H9 (cell line): ENCODE results near the gene TTC39C. TPM values are rescaled to one million over a fixed set of nuclear protein-coding genes. Genes with fewer than 3 reads are reported as not detected.

Source experiments
- DNase-seq: peaks from one replicate; pipeline ENCODE4 v3.0.0-alpha.2; 2017
- H2AFZ ChIP-seq: one replicate; pipeline ENCODE4 v1.6.1; 2013; ENCODE audit warnings: mild to moderate bottlenecking, low read length, control low read depth, moderate library complexity
- H2AK5ac ChIP-seq: 2 replicates; pipeline ENCODE4 v1.6.1; 2013; ENCODE audit warnings: low read length, control low read depth, mixed read lengths; ENCODE audit not compliant: insufficient read length
- H2BK120ac ChIP-seq: one replicate; pipeline ENCODE4 v1.6.1; 2013; ENCODE audit warnings: low read depth, mild to moderate bottlenecking, low read length, control low read depth, inconsistent platforms; ENCODE audit not compliant: poor library complexity, severe bottlenecking
- H2BK12ac ChIP-seq: 2 replicates; pipeline ENCODE4 v1.6.1; 2013; ENCODE audit warnings: low read length, control low read depth, mixed read lengths, low read depth; ENCODE audit not compliant: insufficient read length
- H2BK15ac ChIP-seq: 2 replicates; pipeline ENCODE4 v1.6.1; 2013; ENCODE audit warnings: low read depth, low read length, control low read depth
- H2BK20ac ChIP-seq: one replicate; pipeline ENCODE4 v1.6.1; 2013; ENCODE audit warnings: low read depth, mild to moderate bottlenecking, low read length, control low read depth, inconsistent platforms; ENCODE audit not compliant: poor library complexity, severe bottlenecking
- H2BK5ac ChIP-seq: 2 replicates; pipeline ENCODE4 v1.6.1; 2013; ENCODE audit warnings: low read length, control low read depth, mixed read lengths; ENCODE audit not compliant: insufficient read length
- H3K14ac ChIP-seq: 2 replicates; pipeline ENCODE4 v1.6.1; 2013; ENCODE audit warnings: low read length, control low read depth; ENCODE audit not compliant: insufficient read depth
- H3K18ac ChIP-seq: 2 replicates; pipeline ENCODE4 v1.6.1; 2013; ENCODE audit warnings: low read depth, mild to moderate bottlenecking, mixed read lengths, low read length, control low read depth; ENCODE audit not compliant: insufficient read length
- H3K23ac ChIP-seq: 2 replicates; pipeline ENCODE4 v1.6.1; 2013; ENCODE audit warnings: low read length, control low read depth, mixed read lengths, low read depth; ENCODE audit not compliant: insufficient read length
- H3K23me2 ChIP-seq: 2 replicates; pipeline ENCODE4 v1.6.1; 2013; ENCODE audit warnings: low read depth, mild to moderate bottlenecking, mixed read lengths, low read length, control low read depth; ENCODE audit not compliant: insufficient read length, poor library complexity, severe bottlenecking
- H3K27ac ChIP-seq: 2 replicates; pipeline ENCODE4 v1.5.1; 2013; ENCODE audit warnings: low read length, control low read depth, mixed read lengths, low read depth; ENCODE audit not compliant: insufficient read length
- H3K27me3 ChIP-seq: 2 replicates; pipeline ENCODE4 v1.6.1; 2013; ENCODE audit warnings: low read length, control low read depth, inconsistent platforms; ENCODE audit not compliant: insufficient read depth
- H3K4ac ChIP-seq: 2 replicates; pipeline ENCODE4 v1.6.1; 2013; ENCODE audit warnings: low read depth, mild to moderate bottlenecking, control low read depth, inconsistent platforms, low read length, moderate library complexity
- H3K4me1 ChIP-seq: 2 replicates; pipeline ENCODE4 v1.6.1; 2013; ENCODE audit warnings: low read length, control low read depth, inconsistent platforms; ENCODE audit not compliant: insufficient read depth
- H3K4me2 ChIP-seq: 2 replicates; pipeline ENCODE4 v1.6.1; 2013; ENCODE audit warnings: low read length, control low read depth, mixed read lengths; ENCODE audit not compliant: insufficient read length, insufficient read depth
- H3K56ac ChIP-seq: 2 replicates; pipeline ENCODE4 v1.6.1; 2013; ENCODE audit warnings: low read depth, mild to moderate bottlenecking, mixed read lengths, low read length, control low read depth; ENCODE audit not compliant: insufficient read length
- H3K79me1 ChIP-seq: 2 replicates; pipeline ENCODE4 v1.6.1; 2013; ENCODE audit warnings: low read depth, mild to moderate bottlenecking, moderate library complexity, low read length, control low read depth, inconsistent platforms; ENCODE audit not compliant: insufficient read depth, poor library complexity, severe bottlenecking
- H3K79me2 ChIP-seq: 2 replicates; pipeline ENCODE4 v1.6.1; 2013; ENCODE audit warnings: low read length, control low read depth, inconsistent platforms; ENCODE audit not compliant: insufficient read depth
- H3K9ac ChIP-seq: 2 replicates; pipeline ENCODE4 v1.6.1; 2013; ENCODE audit warnings: low read length, control low read depth, mixed read lengths; ENCODE audit not compliant: insufficient read length; ENCODE audit errors: extremely low read depth
- H3K9me3 ChIP-seq: one replicate; pipeline ENCODE4 v1.6.1; 2013; ENCODE audit warnings: low read depth, low read length, inconsistent platforms; ENCODE audit not compliant: control insufficient read depth
- H3T11ph ChIP-seq: one replicate; pipeline ENCODE4 v1.6.1; 2013; ENCODE audit warnings: mild to moderate bottlenecking, low read length, control low read depth, inconsistent platforms
- H4K20me1 ChIP-seq: one replicate; pipeline ENCODE4 v1.6.1; 2013; ENCODE audit not compliant: control insufficient read depth, insufficient read length, insufficient read depth
- H4K5ac ChIP-seq: 2 replicates; pipeline ENCODE4 v1.6.1; 2013; ENCODE audit warnings: low read depth, mild to moderate bottlenecking, mixed read lengths, low read length, control low read depth; ENCODE audit not compliant: insufficient read length
- H4K8ac ChIP-seq: replicated peaks from 2 replicates; pipeline ENCODE4 v1.6.1; 2013; ENCODE audit warnings: low read length, control low read depth, mixed read lengths, low read depth; ENCODE audit not compliant: insufficient read length
- H4K91ac ChIP-seq: 2 replicates; pipeline ENCODE4 v1.6.1; 2013; ENCODE audit warnings: low read depth, mild to moderate bottlenecking, moderate library complexity, mixed read lengths, low read length, control low read depth; ENCODE audit not compliant: insufficient read length
- H3K27ac Mint-ChIP-seq, 3 experiments: 2 replicates in 2 of 3; 3 replicates in 1 of 3; pipeline ENCODE4 v1.8.0; 2020 to 2021; ENCODE audit warnings: mixed read lengths in 3 of 3, mild to moderate bottlenecking in 1 of 3, moderate library complexity in 1 of 3
- H3K27me3 Mint-ChIP-seq: 2 replicates; pipeline ENCODE4 v1.8.0; 2021; ENCODE audit warnings: low read depth, mild to moderate bottlenecking, moderate library complexity, mixed read lengths
- H3K36me3 Mint-ChIP-seq, 3 experiments: 2 replicates in 2 of 3; 3 replicates in 1 of 3; pipeline ENCODE4 v1.8.0; 2020 to 2021; ENCODE audit warnings: low read depth in 3 of 3, mixed read lengths in 3 of 3; ENCODE audit not compliant: insufficient read depth in 1 of 3
- H3K4me1 Mint-ChIP-seq, 2 experiments: 2 replicates each; pipeline ENCODE4 v1.8.0; 2020; ENCODE audit warnings: mixed read lengths in 2 of 2
- H3K4me3 Mint-ChIP-seq, 2 experiments: 2 replicates in 1 of 2; 3 replicates in 1 of 2; pipeline ENCODE4 v1.8.0; 2020 to 2021; ENCODE audit warnings: mild to moderate bottlenecking in 2 of 2, mixed read lengths in 2 of 2, moderate library complexity in 1 of 2
- H3K9me3 Mint-ChIP-seq, 2 experiments: 2 replicates in 1 of 2; 3 replicates in 1 of 2; pipeline ENCODE4 v1.8.0; 2020; ENCODE audit warnings: mild to moderate bottlenecking in 2 of 2, mixed read lengths in 2 of 2, moderate library complexity in 1 of 2
- CTCF ChIP-seq: fragments of 200-600 bp; sonication (generic); conservative IDR thresholded peaks from 3 replicates; pipeline ENCODE4 v1.8.0; 2021; ENCODE audit warnings: antibody characterized with exemption, mild to moderate bottlenecking
- WGBS: extraction: QIAGEN DNeasy Blood & Tissue Kit; methylation state at CpG from one replicate; pipeline ENCODE4 v1.1.7; 2013; ENCODE audit warnings: missing lambda C conversion rate, low lambda C conversion rate, mixed read lengths; ENCODE audit not compliant: insufficient read length; ENCODE audit errors: extremely low coverage; 5-methylcytosine and 5-hydroxymethylcytosine counted together
- total RNA-seq: library from RNA; stranded (reverse); gene quantifications from 2 replicates; pipeline ENCODE4 v1.2.1, GENCODE V29; 2021

TTC39C gene
- total RNA-seq, 1 experiment from 2014 or later: 18.0 TPM

- H2AK5ac ChIP-seq: no peak overlapping the region
- no peak overlapping the region for H3K18ac ChIP-seq
- H3K27ac Mint-ChIP-seq: no peak overlapping the region
- H4K20me1 ChIP-seq: no peaks in the 10 kb centered on the region
- H2BK5ac ChIP-seq: no peak overlapping the region
- no peak overlapping the region for H3K27ac ChIP-seq
- no peak overlapping the region for H3K4me3 Mint-ChIP-seq
- no peaks in the 10 kb centered on the region for H3K27me3 Mint-ChIP-seq
- no peak overlapping the region for H2BK15ac ChIP-seq
- no peak overlapping the region for H2AFZ ChIP-seq
- H3K56ac ChIP-seq: no peak overlapping the region
- H3K23me2 ChIP-seq: no peaks in the 10 kb centered on the region
- H3K9ac ChIP-seq: no peak overlapping the region
- no peaks in the 10 kb centered on the region for H3K9me3 ChIP-seq
- H2BK12ac ChIP-seq: no peak overlapping the region
- no CpG with 5 or more reads among the region's 3 CpGs for WGBS
- H3K36me3 Mint-ChIP-seq: peaks cover 0 to 3% (median 0%) of the 10 kb centered on the region in 3 experiments; a peak in 1 of 7 replicates
- H3K79me1 ChIP-seq: peaks cover 3% of the 10 kb centered on the region
- no peak overlapping the region for H2BK120ac ChIP-seq
- peaks cover 9% of the 10 kb centered on the region; the same call in 1 of the 2 replicates for H3K79me2 ChIP-seq
- H3K4ac ChIP-seq: no peak overlapping the region
- H2BK20ac ChIP-seq: no peak overlapping the region
- 0 out of 4 replicates have a peak, but pooled peaks cover 0 to 2% of the 10 kb centered on the region in 2 experiments for H3K4me1 Mint-ChIP-seq
- no peak overlapping the region for H4K5ac ChIP-seq
- TF ChIP-seq CTCF: no peak
- no peak overlapping the region for H4K91ac ChIP-seq
- no peak overlapping the region for H4K8ac ChIP-seq
- H3K4me2 ChIP-seq: no peak overlapping the region
- H3K9me3 Mint-ChIP-seq: no peaks in the 10 kb centered on the region
- DNase-seq: no peak
- no peak overlapping the region for H3K14ac ChIP-seq
- H3K27me3 ChIP-seq: no peaks in the 10 kb centered on the region
- no peak overlapping the region for H3T11ph ChIP-seq
- no peaks in the 10 kb centered on the region for H3K4me1 ChIP-seq
- no peak overlapping the region for H3K23ac ChIP-seq
Observed at GRCh38 chr18:24049142-24049541, 34.6 kb downstream of the TTC39C start.
